HG03342 (cell line): ENCODE data around the gene PMIS2.

Source experiments
- ATAC-seq: cut with Tn5 transposase; IDR thresholded peaks from one replicate; pipeline ENCODE4 v1.9.1; 2021; ENCODE audit warnings: mild to moderate bottlenecking, moderate library complexity; ENCODE audit not compliant: unreplicated experiment

PMIS2 gene

GRCh38 chr19:35623327-35624010, 37.5 kb downstream of the PMIS2 start:
- ATAC-seq, result no peak

- no peak for ATAC-seq
Measured at GRCh38 chr19:35628264-35628564, 42.2 kb downstream of the PMIS2 start.

- peak; percentile 94 for ATAC-seq
Measured at GRCh38 chr19:35628565-35629331, 42.8 kb downstream of the PMIS2 start, which contains the start of gene RBM42. TSS of gene RBM42 (plus strand) at chr19:35629036. CDS start at chr19:35629154, 118 bp downstream.

GRCh38 chr19:35629332-35629633, 43.3 kb downstream of the PMIS2 start:
- ATAC-seq, result no peak

GRCh38 chr19:35633727-35634440, 47.9 kb downstream of the PMIS2 start:
- ATAC-seq, result no peak

- ATAC-seq, result no peak
Measured at GRCh38 chr19:35636651-35637050, 50.7 kb downstream of the PMIS2 start.
